ENCODE measurements around the gene OSGEPL1. TPM values are rescaled to one million over a fixed set of nuclear protein-coding genes. Genes with fewer than 3 reads are reported as not detected.

OSGEPL1 gene
- total RNA-seq, 1 experiment from 2014 or later = 12.6 TPM

GRCh38 chr2:189802396-189802912, 39.9 kb upstream of the OSGEPL1 start:
- Histone ChIP-seq H3F3A (ENCODE audit: low read length, unreplicated experiment) (no peaks in the 10 kb centered on the region), H3K9me3 (ENCODE audit: low read length) (no peaks in the 10 kb centered on the region), H3K4me1 (ENCODE audit: insufficient read depth, low read length) (peaks cover 9% of the 10 kb centered on the region), H3K4me3 (ENCODE audit: low read length) (no peak overlapping the region), H3K9ac (ENCODE audit: low read length) (no peak overlapping the region), H3K27ac (ENCODE audit: low read length) (no peak overlapping the region), H4K20me1 (ENCODE audit: low read length) (no peaks in the 10 kb centered on the region), H3K36me3 (ENCODE audit: low read depth, low read length) (peaks cover 15% of the 10 kb centered on the region), H3K4me2 (ENCODE audit: low read length) (no peak overlapping the region), H3K9me2 (replicated peaks; ENCODE audit: low read length) (no peaks in the 10 kb centered on the region), H3K27me3 (ENCODE audit: low read length) (no peaks in the 10 kb centered on the region), H2AFZ (ENCODE audit: low read length) (no peak overlapping the region), H3K79me2 (ENCODE audit: low read length) (no peaks in the 10 kb centered on the region)
- DNase-seq = no peak
- no TSS peak for BruUV-seq (replicated peaks)
- CTCF ChIA-PET = no interaction called here
- POLR2A ChIA-PET (ENCODE audit: unreplicated experiment) = no interaction called here
- intact Hi-C loops (cut with micrococcal nuclease) = no loop called here
- TF ChIP-seq EZH2 (IDR thresholded peaks at IDR 0.05; ENCODE audit: low read length, unreplicated experiment) (no peak), CTCF (conservative IDR thresholded peaks at IDR 0.05; ENCODE audit: low read depth, low read length) (no peak), EZH2phosphoT487 (IDR thresholded peaks at IDR 0.05; ENCODE audit: borderline replicate concordance, low read length) (no peak)
- no peak for ATAC-seq

GRCh38 chr2:189799531-189799930, 36.9 kb upstream of the OSGEPL1 start:
- peaks cover 24% of the 10 kb centered on the region for H3K36me3 ChIP-seq (ENCODE audit: low read depth, low read length)
- intact Hi-C loops (cut with micrococcal nuclease) = loop anchor here (5.0 kb wide), 1 partner anchor 223 kb away; no protein-coding TSS in a partner anchor
- ChIA-PET CTCF (interaction anchor here (0.6 to 0.7 kb wide), 2 partner anchors 9 to 275 kb away, joined by 3 read pairs; no protein-coding TSS in a partner anchor), POLR2A (ENCODE audit: unreplicated experiment) (interaction anchor here (0.6 kb wide), 1 partner anchor 243 kb away, joined by 3 read pairs; no protein-coding TSS in a partner anchor)
- no peak for TF ChIP-seq EZH2 (IDR thresholded peaks at IDR 0.05; ENCODE audit: low read length, unreplicated experiment)
- no peak for TF ChIP-seq EZH2phosphoT487 (IDR thresholded peaks at IDR 0.05; ENCODE audit: borderline replicate concordance, low read length)
- TF ChIP-seq CTCF (conservative IDR thresholded peaks at IDR 0.05; ENCODE audit: low read depth, low read length) = no peak
- H3F3A ChIP-seq (ENCODE audit: low read length, unreplicated experiment) = no peaks in the 10 kb centered on the region
- no peaks in the 10 kb centered on the region for H3K9me2 ChIP-seq (replicated peaks; ENCODE audit: low read length)
- 0 out of 2 replicates have a peak overlapping the region, but pooled peaks have one; percentile 5 for H3K4me2 ChIP-seq (ENCODE audit: low read length)
- BruUV-seq (replicated peaks) = no TSS peak
- no peaks in the 10 kb centered on the region for H3K27me3 ChIP-seq (ENCODE audit: low read length)
- peaks cover 9% of the 10 kb centered on the region for H3K4me1 ChIP-seq (ENCODE audit: insufficient read depth, low read length)
- H3K27ac ChIP-seq (ENCODE audit: low read length) = no peak overlapping the region
- no peaks in the 10 kb centered on the region for H3K9me3 ChIP-seq (ENCODE audit: low read length)
- no peak overlapping the region for H2AFZ ChIP-seq (ENCODE audit: low read length)
- no peaks in the 10 kb centered on the region for H4K20me1 ChIP-seq (ENCODE audit: low read length)
- H3K9ac ChIP-seq (ENCODE audit: low read length) = no peak overlapping the region
- DNase-seq = peak; percentile 59
- no peaks in the 10 kb centered on the region for H3K79me2 ChIP-seq (ENCODE audit: low read length)
- H3K4me3 ChIP-seq (ENCODE audit: low read length) = no peak overlapping the region
- ATAC-seq = peak; percentile 92

GRCh38 chr2:189799030-189799331, 36.4 kb upstream of the OSGEPL1 start:
- Histone ChIP-seq H4K20me1 (ENCODE audit: low read length) (no peaks in the 10 kb centered on the region), H3K9me3 (ENCODE audit: low read length) (no peaks in the 10 kb centered on the region), H3K79me2 (ENCODE audit: low read length) (no peaks in the 10 kb centered on the region), H3K9me2 (replicated peaks; ENCODE audit: low read length) (no peaks in the 10 kb centered on the region), H3K27me3 (ENCODE audit: low read length) (no peaks in the 10 kb centered on the region), H3K9ac (ENCODE audit: low read length) (no peak overlapping the region), H3K27ac (ENCODE audit: low read length) (no peak overlapping the region), H3K4me2 (ENCODE audit: low read length) (no peak overlapping the region), H3K4me3 (ENCODE audit: low read length) (no peak overlapping the region), H2AFZ (ENCODE audit: low read length) (no peak overlapping the region), H3F3A (ENCODE audit: low read length, unreplicated experiment) (no peaks in the 10 kb centered on the region), H3K36me3 (ENCODE audit: low read depth, low read length) (peaks cover 25% of the 10 kb centered on the region), H3K4me1 (ENCODE audit: insufficient read depth, low read length) (peaks cover 9% of the 10 kb centered on the region)
- ATAC-seq (no peak), DNase-seq (no peak)
- ChIA-PET CTCF (interaction anchor here (0.5 to 1.2 kb wide), 10 partner anchors 10 to 479 kb away, joined by 3 to 14 read pairs (median 5); partner anchors contain the start of gene ASNSD1), POLR2A (ENCODE audit: unreplicated experiment) (no interaction called here)
- TF ChIP-seq CTCF (conservative IDR thresholded peaks at IDR 0.05; ENCODE audit: low read depth, low read length) = no peak
- TF ChIP-seq EZH2phosphoT487 (IDR thresholded peaks at IDR 0.05; ENCODE audit: borderline replicate concordance, low read length) = no peak
- TF ChIP-seq EZH2 (IDR thresholded peaks at IDR 0.05; ENCODE audit: low read length, unreplicated experiment) = no peak
- intact Hi-C loops (cut with micrococcal nuclease) = loop anchor here (5.0 kb wide), 1 partner anchor 223 kb away; no protein-coding TSS in a partner anchor
- BruUV-seq (replicated peaks) = no TSS peak

Data from PC-3 (cell line).